Prostate gland (tissue), 2 donors: Measurements from ENCODE around the gene FAM13B.

ENCODE experiments used
- CTCF ChIP-seq, 4 experiments: fragments of 200-600 bp in 2 of 4; fragments of 450-650 bp in 2 of 4; sonication (generic) in 2 of 4; IDR thresholded peaks; 1 replicate in 3 of 4; 2 replicates in 1 of 4; pipeline ENCODE4 v1.5.1; 2016 to 2019; ENCODE audit warnings: antibody characterized with exemption in 4 of 4, mild to moderate bottlenecking in 2 of 4, moderate library complexity in 2 of 4
- POLR2A ChIP-seq: fragments of 450-650 bp; IDR thresholded peaks from one replicate; pipeline ENCODE4 v1.6.1; 2016; ENCODE audit warnings: antibody characterized with exemption, mild to moderate bottlenecking

GRCh38 chr5:137989419-137989818, 43.5 kb downstream of the FAM13B start:
- TF ChIP-seq CTCF (IDR thresholded peaks at IDR 0.05) = no peak
- TF ChIP-seq POLR2A = no peak
